ENCODE measurements around the gene SLC16A10.

Gene SLC16A10

DNA sequence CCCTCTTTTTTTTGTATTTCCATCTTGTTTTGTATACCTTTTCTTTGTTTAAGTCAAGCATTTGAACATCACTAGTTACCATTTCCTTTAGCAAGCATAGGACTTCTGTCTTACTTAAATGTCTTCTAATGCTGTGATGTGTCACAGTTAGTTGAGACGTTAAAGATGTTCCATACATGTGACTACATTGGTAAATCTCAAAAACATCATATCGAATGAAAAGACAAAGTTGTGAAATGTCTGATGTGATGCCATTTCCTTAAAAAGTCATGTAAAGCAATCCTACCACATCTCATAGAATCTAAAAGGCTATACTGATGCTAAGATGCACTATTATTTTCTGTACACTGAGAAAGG is 26.8 kb downstream of the SLC16A10 start:
- no peaks in the 10 kb centered on the region for H4K20me1 ChIP-seq (ENCODE audit: insufficient read depth)
- H3K4me1 ChIP-seq (ENCODE audit: low read depth, poor library complexity, severe bottlenecking), result no peaks in the 10 kb centered on the region
- H2AFZ ChIP-seq (ENCODE audit: low read depth), result no peak overlapping the region
- no peak overlapping the region for H3K4me2 ChIP-seq
- TF ChIP-seq, protein P1, sequence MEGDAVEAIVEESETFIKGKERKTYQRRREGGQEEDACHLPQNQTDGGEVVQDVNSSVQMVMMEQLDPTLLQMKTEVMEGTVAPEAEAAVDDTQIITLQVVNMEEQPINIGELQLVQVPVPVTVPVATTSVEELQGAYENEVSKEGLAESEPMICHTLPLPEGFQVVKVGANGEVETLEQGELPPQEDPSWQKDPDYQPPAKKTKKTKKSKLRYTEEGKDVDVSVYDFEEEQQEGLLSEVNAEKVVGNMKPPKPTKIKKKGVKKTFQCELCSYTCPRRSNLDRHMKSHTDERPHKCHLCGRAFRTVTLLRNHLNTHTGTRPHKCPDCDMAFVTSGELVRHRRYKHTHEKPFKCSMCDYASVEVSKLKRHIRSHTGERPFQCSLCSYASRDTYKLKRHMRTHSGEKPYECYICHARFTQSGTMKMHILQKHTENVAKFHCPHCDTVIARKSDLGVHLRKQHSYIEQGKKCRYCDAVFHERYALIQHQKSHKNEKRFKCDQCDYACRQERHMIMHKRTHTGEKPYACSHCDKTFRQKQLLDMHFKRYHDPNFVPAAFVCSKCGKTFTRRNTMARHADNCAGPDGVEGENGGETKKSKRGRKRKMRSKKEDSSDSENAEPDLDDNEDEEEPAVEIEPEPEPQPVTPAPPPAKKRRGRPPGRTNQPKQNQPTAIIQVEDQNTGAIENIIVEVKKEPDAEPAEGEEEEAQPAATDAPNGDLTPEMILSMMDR (conservative IDR thresholded peaks at IDR 0.05; ENCODE audit: low read depth, low read length), result no peak
- H3K79me2 ChIP-seq (ENCODE audit: insufficient read depth, low read depth), result no peaks in the 10 kb centered on the region
- no peak overlapping the region for H3K9ac ChIP-seq
- no peaks in the 10 kb centered on the region for H3K36me3 ChIP-seq (ENCODE audit: insufficient read depth)
- H3K4me3 ChIP-seq (IDR thresholded peaks at IDR 0.05; ENCODE audit: insufficient read depth, low read depth, low read length), result no peak overlapping the region
- H3K27ac ChIP-seq, result no peak overlapping the region
- no peaks in the 10 kb centered on the region for H3K27me3 ChIP-seq (ENCODE audit: insufficient read depth, low read depth)

DNA sequence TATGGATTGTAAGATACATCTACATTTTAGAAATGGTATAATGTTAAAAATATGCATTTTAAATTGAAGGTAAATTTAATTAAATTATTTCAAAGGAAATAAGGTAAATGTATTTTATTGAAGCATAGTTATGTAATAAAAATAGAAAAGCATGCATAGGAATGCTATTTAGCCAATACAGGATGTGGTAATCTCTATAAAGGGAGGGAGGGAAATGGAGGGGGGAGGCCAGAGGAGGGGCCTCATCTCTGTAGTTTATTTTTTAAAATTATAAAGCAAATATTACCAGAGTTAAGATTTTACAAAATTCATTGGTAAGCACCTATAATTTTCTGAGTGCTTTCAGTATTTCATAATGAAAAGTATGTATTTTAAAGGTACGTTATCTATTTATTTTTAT is 27.2 kb downstream of the SLC16A10 start:
- no peak overlapping the region for H3K27ac ChIP-seq

GRCh38 chr6:111118826-111119225 is 31.5 kb downstream of the SLC16A10 start:
- H4K20me1 ChIP-seq (ENCODE audit: insufficient read depth), result no peaks in the 10 kb centered on the region
- H3K27me3 ChIP-seq (ENCODE audit: insufficient read depth, low read depth), result no peaks in the 10 kb centered on the region
- H3K36me3 ChIP-seq (ENCODE audit: insufficient read depth), result no peaks in the 10 kb centered on the region
- H3K4me1 ChIP-seq (ENCODE audit: low read depth, poor library complexity, severe bottlenecking), result no peaks in the 10 kb centered on the region
- H3K4me3 ChIP-seq (IDR thresholded peaks at IDR 0.05; ENCODE audit: insufficient read depth, low read depth, low read length), result no peak overlapping the region
- TF ChIP-seq, protein P1 (conservative IDR thresholded peaks at IDR 0.05; ENCODE audit: low read depth, low read length), result no peak
- H3K9ac ChIP-seq, result no peak overlapping the region
- no peaks in the 10 kb centered on the region for H3K79me2 ChIP-seq (ENCODE audit: insufficient read depth, low read depth)
- H2AFZ ChIP-seq (ENCODE audit: low read depth), result no peak overlapping the region
- H3K27ac ChIP-seq, result no peak overlapping the region
- no peak overlapping the region for H3K4me2 ChIP-seq

More for the DNA sequence above, 27.2 kb downstream of the SLC16A10 start:
- Histone ChIP-seq H3K9ac (no peak overlapping the region), H2AFZ (ENCODE audit: low read depth) (no peak overlapping the region), H3K27me3 (ENCODE audit: insufficient read depth, low read depth) (no peaks in the 10 kb centered on the region), H3K4me2 (no peak overlapping the region), H4K20me1 (ENCODE audit: insufficient read depth) (no peaks in the 10 kb centered on the region), H3K4me3 (IDR thresholded peaks at IDR 0.05; ENCODE audit: insufficient read depth, low read depth, low read length) (no peak overlapping the region), H3K36me3 (ENCODE audit: insufficient read depth) (no peaks in the 10 kb centered on the region), H3K79me2 (ENCODE audit: insufficient read depth, low read depth) (no peaks in the 10 kb centered on the region), H3K4me1 (ENCODE audit: low read depth, poor library complexity, severe bottlenecking) (no peaks in the 10 kb centered on the region)
- TF ChIP-seq, protein P1 (conservative IDR thresholded peaks at IDR 0.05; ENCODE audit: low read depth, low read length), result no peak

- TF ChIP-seq, protein P1 (conservative IDR thresholded peaks at IDR 0.05; ENCODE audit: low read depth, low read length), result no peak
- Histone ChIP-seq H3K36me3 (ENCODE audit: insufficient read depth) (no peaks in the 10 kb centered on the region), H3K4me3 (IDR thresholded peaks at IDR 0.05; ENCODE audit: insufficient read depth, low read depth, low read length) (no peak overlapping the region), H3K27me3 (ENCODE audit: insufficient read depth, low read depth) (no peaks in the 10 kb centered on the region), H3K27ac (no peak overlapping the region), H3K9ac (no peak overlapping the region), H3K4me2 (no peak overlapping the region), H3K4me1 (ENCODE audit: low read depth, poor library complexity, severe bottlenecking) (no peaks in the 10 kb centered on the region), H2AFZ (ENCODE audit: low read depth) (no peak overlapping the region), H3K79me2 (ENCODE audit: insufficient read depth, low read depth) (no peaks in the 10 kb centered on the region), H4K20me1 (ENCODE audit: insufficient read depth) (no peaks in the 10 kb centered on the region)
Measured at GRCh38 chr6:111119571-111120329, 32.4 kb downstream of the SLC16A10 start.
